Osteocyte (in vitro differentiated cells): Measurements from ENCODE around the gene TGFB2. TPM values are rescaled to one million over a fixed set of nuclear protein-coding genes. Genes with fewer than 3 reads are reported as not detected.

Experiments
- DNase-seq: peaks from one replicate; pipeline ENCODE4 v3.0.0; 2021; ENCODE audit warnings: mixed read lengths; ENCODE audit not compliant: unreplicated experiment; ENCODE audit errors: extremely low spot score
- H3K27ac Mint-ChIP-seq: one replicate; pipeline ENCODE4 v1.8.0; 2021; ENCODE audit warnings: mild to moderate bottlenecking, mixed read lengths; ENCODE audit not compliant: unreplicated experiment
- H3K27me3 Mint-ChIP-seq: one replicate; pipeline ENCODE4 v1.8.0; 2021; ENCODE audit warnings: mixed read lengths; ENCODE audit not compliant: unreplicated experiment
- H3K36me3 Mint-ChIP-seq: one replicate; pipeline ENCODE4 v1.8.0; 2021; ENCODE audit warnings: mixed read lengths; ENCODE audit not compliant: unreplicated experiment
- H3K4me1 Mint-ChIP-seq: one replicate; pipeline ENCODE4 v1.8.0; 2021; ENCODE audit warnings: mixed read lengths; ENCODE audit not compliant: unreplicated experiment
- H3K4me3 Mint-ChIP-seq: one replicate; pipeline ENCODE4 v1.8.0; 2021; ENCODE audit warnings: mild to moderate bottlenecking, moderate library complexity, mixed read lengths; ENCODE audit not compliant: unreplicated experiment
- H3K9me3 Mint-ChIP-seq: one replicate; pipeline ENCODE4 v1.8.0; 2021; ENCODE audit warnings: mixed read lengths; ENCODE audit not compliant: unreplicated experiment
- CTCF ChIP-seq: fragments of 200-600 bp; sonication (generic); IDR thresholded peaks from 2 replicates; pipeline ENCODE4 v1.5.0; 2021; ENCODE audit warnings: antibody characterized with exemption, mild to moderate bottlenecking, moderate library complexity
- total RNA-seq: library from RNA; stranded (reverse); gene quantifications from 2 replicates; pipeline ENCODE4 v1.2.1, GENCODE V29; 2021

The TGFB2 gene
- total RNA-seq, 1 donor from 2014 or later = 184 TPM

- no peak for TF ChIP-seq CTCF
- H3K4me1 Mint-ChIP-seq = peaks cover 40% of the 10 kb centered on the region
- no peak overlapping the region for H3K4me3 Mint-ChIP-seq
- peak overlapping the region; percentile 46 for H3K27ac Mint-ChIP-seq
- peaks cover 5% of the 10 kb centered on the region for H3K9me3 Mint-ChIP-seq
- DNase-seq = no peak
- peaks cover 56% of the 10 kb centered on the region for H3K36me3 Mint-ChIP-seq
- no peaks in the 10 kb centered on the region for H3K27me3 Mint-ChIP-seq
Measured at GRCh38 chr1:218401998-218402785, 57.1 kb downstream of the TGFB2 start.

- Mint-ChIP-seq H3K9me3 (peaks cover 5% of the 10 kb centered on the region), H3K27me3 (no peaks in the 10 kb centered on the region), H3K27ac (peak overlapping the region; percentile 46), H3K4me1 (peaks cover 37% of the 10 kb centered on the region), H3K36me3 (peaks cover 57% of the 10 kb centered on the region), H3K4me3 (no peak overlapping the region)
- no peak for DNase-seq
- TF ChIP-seq CTCF = no peak
Measured at GRCh38 chr1:218402786-218403120, 57.6 kb downstream of the TGFB2 start.

GRCh38 chr1:218403300-218403699 is 58.2 kb downstream of the TGFB2 start:
- Mint-ChIP-seq H3K9me3 (peaks cover 5% of the 10 kb centered on the region), H3K27ac (peak overlapping the region; percentile 16), H3K4me1 (peaks cover 34% of the 10 kb centered on the region), H3K4me3 (no peak overlapping the region), H3K27me3 (no peaks in the 10 kb centered on the region), H3K36me3 (peaks cover 57% of the 10 kb centered on the region)
- TF ChIP-seq CTCF = no peak
- no peak for DNase-seq

- H3K27me3 Mint-ChIP-seq = no peaks in the 10 kb centered on the region
- peaks cover 19% of the 10 kb centered on the region for H3K4me1 Mint-ChIP-seq
- H3K4me3 Mint-ChIP-seq = no peak overlapping the region
- no peak for TF ChIP-seq CTCF
- H3K27ac Mint-ChIP-seq = no peak overlapping the region
- no peaks in the 10 kb centered on the region for H3K9me3 Mint-ChIP-seq
- H3K36me3 Mint-ChIP-seq = peaks cover 69% of the 10 kb centered on the region
- no peak for DNase-seq
Measured at GRCh38 chr1:218407630-218408029, 62.5 kb downstream of the TGFB2 start.

- peaks cover 67% of the 10 kb centered on the region for H3K36me3 Mint-ChIP-seq
- no peaks in the 10 kb centered on the region for H3K9me3 Mint-ChIP-seq
- H3K27me3 Mint-ChIP-seq = no peaks in the 10 kb centered on the region
- H3K27ac Mint-ChIP-seq = peak overlapping the region; percentile 31
- no peak overlapping the region for H3K4me3 Mint-ChIP-seq
- H3K4me1 Mint-ChIP-seq = peaks cover 19% of the 10 kb centered on the region
- DNase-seq = no peak
- TF ChIP-seq CTCF = no peak
Measured at GRCh38 chr1:218408135-218408534, 63.0 kb downstream of the TGFB2 start.
